ENCODE measurements around the gene MED27. TPM values are rescaled to one million over a fixed set of nuclear protein-coding genes. Genes with fewer than 3 reads are reported as not detected.

MED27 gene
- total and polyA plus RNA-seq, 2 of the 4 experiments (the other 2 are of a cell fraction), result 50.2 to 63.4 TPM

- Histone ChIP-seq H2BK20ac (ENCODE audit: low read depth, low read length) (no peak overlapping the region), H3K4me1 (ENCODE audit: control insufficient read depth, insufficient read depth, low read length) (peaks cover 14% of the 10 kb centered on the region), H3K14ac (replicated peaks; ENCODE audit: low read depth, low read length) (peak overlapping the region; percentile 26; the same call in 1 of the 2 replicates), H3K23ac (ENCODE audit: low read depth, low read length) (no peak overlapping the region), H2AK9ac (replicated peaks; ENCODE audit: low read depth, low read length, poor library complexity) (no peak overlapping the region), H3K4me2 (ENCODE audit: low read depth, low read length) (no peak overlapping the region), H3K27me3 (ENCODE audit: control insufficient read depth, insufficient read depth, low read length) (no peaks in the 10 kb centered on the region), H3K4me3 (ENCODE audit: insufficient read depth, low read depth, low read length) (no peak overlapping the region), H3K9me1 (ENCODE audit: insufficient read depth, low read length) (peaks cover 16% of the 10 kb centered on the region), H3K9ac (ENCODE audit: low read depth, low read length) (no peak overlapping the region), H4K8ac (ENCODE audit: low read depth in 2 of 2, low read length in 2 of 2) (no peak overlapping the region), H2AFZ (replicated peaks; ENCODE audit: low read length, poor library complexity) (no peak overlapping the region), H3K56ac (ENCODE audit: extremely low read depth, insufficient read depth, low read length) (no peak overlapping the region), H2BK15ac (ENCODE audit: low read depth, low read length) (no peak overlapping the region), H3K27ac (ENCODE audit: insufficient read depth, low read length) (no peak overlapping the region), H3K9me3 (ENCODE audit: control insufficient read depth, insufficient read depth, low read length) (no peaks in the 10 kb centered on the region), H2BK120ac (ENCODE audit: low read depth, low read length) (no peak overlapping the region; the same call in 1 of the 2 replicates), H4K5ac (ENCODE audit: low read depth, low read length) (no peak overlapping the region), H2BK5ac (ENCODE audit: low read depth, low read length, poor library complexity, severe bottlenecking) (no peak overlapping the region), H3K18ac (ENCODE audit: low read depth, low read length) (no peak overlapping the region), H4K20me1 (ENCODE audit: insufficient read depth, low read length) (peaks cover 28% of the 10 kb centered on the region; the same call in 1 of the 2 replicates), H3K79me1 (ENCODE audit: low read depth in 1 of 2, low read length in 2 of 2) (peaks cover 49 to 87% of the 10 kb centered on the region in 2 experiments), H3K4ac (ENCODE audit: low read depth, low read length) (no peak overlapping the region), H2AK5ac (ENCODE audit: low read depth, low read length) (peak overlapping the region; percentile 80), H4K91ac (ENCODE audit: insufficient read depth, low read depth, low read length) (no peak overlapping the region), H3K36me3 (ENCODE audit: control insufficient read depth, insufficient read depth, low read length) (no peaks in the 10 kb centered on the region)
- CTCF ChIA-PET, result interaction anchor here (0.7 kb wide), 1 partner anchor 88 kb away, joined by 3 read pairs; no protein-coding TSS in a partner anchor
- ATAC-seq (ENCODE audit: low read depth) (no peak), DNase-seq (no peak)
- no TSS peak for BruUV-seq (replicated peaks)
- TF ChIP-seq MXI1 (IDR thresholded peaks at IDR 0.05; ENCODE audit: borderline replicate concordance, low read depth, low read length) (no peak), MAZ (IDR thresholded peaks at IDR 0.05; ENCODE audit: borderline replicate concordance, low read depth, low read length) (no peak), RFX5 (IDR thresholded peaks at IDR 0.05; ENCODE audit: low read depth, low read length) (no peak), CTCF (conservative IDR thresholded peaks at IDR 0.05; ENCODE audit: low read depth, low read length) (no peak), BHLHE40 (IDR thresholded peaks at IDR 0.05; ENCODE audit: low read depth, low read length) (no peak), RCOR1 (IDR thresholded peaks at IDR 0.05; ENCODE audit: insufficient replicate concordance, low read length) (no peak), MAFK (IDR thresholded peaks at IDR 0.05; ENCODE audit: low read depth, low read length) (no peak), NFE2L2 (IDR thresholded peaks at IDR 0.05; ENCODE audit: low read depth, low read length) (no peak), POLR2A (IDR thresholded peaks at IDR 0.05; ENCODE audit: low read depth, low read length) (no peak)
- TF ChIP-seq, protein P1, sequence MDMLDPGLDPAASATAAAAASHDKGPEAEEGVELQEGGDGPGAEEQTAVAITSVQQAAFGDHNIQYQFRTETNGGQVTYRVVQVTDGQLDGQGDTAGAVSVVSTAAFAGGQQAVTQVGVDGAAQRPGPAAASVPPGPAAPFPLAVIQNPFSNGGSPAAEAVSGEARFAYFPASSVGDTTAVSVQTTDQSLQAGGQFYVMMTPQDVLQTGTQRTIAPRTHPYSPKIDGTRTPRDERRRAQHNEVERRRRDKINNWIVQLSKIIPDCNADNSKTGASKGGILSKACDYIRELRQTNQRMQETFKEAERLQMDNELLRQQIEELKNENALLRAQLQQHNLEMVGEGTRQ (IDR thresholded peaks at IDR 0.05; ENCODE audit: low read depth, low read length), result no peak
- POLR2A ChIA-PET (ENCODE audit: unreplicated experiment), result no interaction called here
- intact Hi-C loops (cut with micrococcal nuclease), result no loop called here
- dilution Hi-C loops (cut with HindIII; ENCODE audit: low sequenced_read_pairs, unreplicated experiment), result no loop called here
- no CpG with 5 or more reads among the region's 5 CpGs for WGBS, 2 experiments (ENCODE audit: extremely low coverage in 2 of 2, insufficient read length in 1 of 2)
- in situ Hi-C loops (cut with MboI; ENCODE audit: low sequenced_read_pairs), result no loop called here
Observed at GRCh38 chr9:132032238-132032950, 47.3 kb downstream of the MED27 start.
